HG02943 (cell line): ENCODE data around the gene EIF5.
A peak's percentile ranks its signal among the peaks of the same experiment; 100 is the strongest.
"Not testable (repeated sequence)": the region's sequence is repeated elsewhere in the genome, so short reads cannot be mapped to it uniquely, and the experiment has no call there.

Experiments
- ATAC-seq: cut with Tn5 transposase; IDR thresholded peaks from one replicate; pipeline ENCODE4 v1.9.1; 2021; ENCODE audit warnings: mild to moderate bottlenecking, low read depth, moderate library complexity; ENCODE audit not compliant: unreplicated experiment

EIF5 gene

DNA sequence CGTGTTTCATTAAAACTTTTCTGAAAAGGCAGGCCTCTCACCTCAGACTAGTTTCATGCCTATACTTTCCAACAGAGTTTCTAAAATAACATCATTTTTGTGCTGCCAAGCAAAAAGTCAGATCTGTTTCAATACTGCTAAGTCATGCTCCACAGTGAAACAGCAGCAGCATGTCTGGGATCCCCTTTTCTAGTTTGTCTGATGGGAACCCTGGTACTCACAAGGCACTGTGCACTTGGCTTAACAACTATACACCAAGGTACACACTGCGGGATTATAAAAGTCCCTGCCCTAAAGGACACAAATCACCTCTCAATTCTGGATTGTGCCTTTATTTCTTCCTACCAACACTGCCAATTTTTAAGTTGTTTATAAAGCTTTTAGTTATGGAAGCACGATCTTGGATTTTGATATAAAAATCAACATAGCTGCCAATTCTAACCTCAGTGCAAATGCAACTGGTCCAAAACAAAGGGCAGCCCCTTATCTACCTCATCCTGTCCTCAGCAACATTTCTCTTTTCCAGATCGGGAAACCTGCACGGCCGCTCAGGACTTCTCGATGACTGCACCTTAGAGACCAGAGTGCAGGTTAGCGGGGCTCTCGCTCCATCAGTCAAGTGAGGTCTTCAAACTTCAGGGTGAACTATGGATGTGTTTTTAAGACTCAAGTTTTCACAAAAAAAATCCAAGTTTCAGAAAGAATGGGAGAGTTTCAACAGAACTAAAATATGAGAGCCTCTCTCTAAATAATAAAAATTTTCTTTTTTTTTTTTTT is 1.7 kb upstream of the EIF5 start:
- no peak for ATAC-seq

DNA sequence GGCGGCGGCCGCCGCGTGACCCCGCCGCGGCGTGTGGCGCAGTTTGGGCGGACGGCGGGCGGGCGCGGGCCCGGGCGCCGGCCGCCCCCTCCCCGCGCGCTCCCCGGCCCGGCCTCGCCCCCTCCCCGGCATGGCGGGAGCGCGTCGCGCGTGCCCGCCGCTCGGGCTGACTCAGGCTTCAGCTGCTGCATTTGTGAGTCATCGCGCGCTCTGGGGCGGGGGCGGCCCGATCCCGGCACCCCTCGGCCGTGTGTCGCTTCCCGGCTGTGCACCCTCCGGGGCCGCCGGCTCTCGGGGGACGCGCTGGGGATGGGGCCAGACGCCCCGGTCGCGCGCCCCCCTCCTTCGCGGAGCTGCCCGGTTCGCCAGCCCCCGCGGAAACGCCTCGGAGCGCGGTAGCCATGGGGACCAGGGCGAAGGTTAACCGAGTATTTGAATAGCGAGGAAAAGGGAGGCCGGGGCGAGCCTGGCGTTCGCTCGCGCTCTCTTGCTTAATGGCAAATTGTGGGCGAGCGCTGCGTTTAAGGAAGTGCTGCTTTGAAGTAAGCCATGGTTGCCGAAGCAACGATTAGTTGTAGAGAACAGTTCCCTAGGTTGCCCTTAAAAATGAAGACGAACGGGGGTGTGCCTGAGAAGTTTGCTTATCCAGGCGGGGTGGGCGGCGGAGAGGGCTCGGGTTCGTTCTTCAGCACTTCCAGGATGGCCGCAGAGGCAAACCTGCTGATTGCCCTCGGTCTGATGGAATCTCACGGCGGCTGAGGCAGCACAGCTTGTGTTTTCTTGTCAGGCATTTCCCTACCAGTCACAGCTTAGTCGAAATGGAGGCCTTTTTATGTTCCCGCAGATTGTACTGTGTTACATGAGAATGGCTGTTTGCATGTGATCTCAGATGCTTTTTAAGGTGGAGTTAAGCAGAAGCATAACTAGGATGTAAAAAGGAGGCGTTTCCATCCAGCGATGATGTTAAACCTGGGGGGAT is 896 bp downstream of the EIF5 start:
- ATAC-seq = peak; percentile 17

DNA sequence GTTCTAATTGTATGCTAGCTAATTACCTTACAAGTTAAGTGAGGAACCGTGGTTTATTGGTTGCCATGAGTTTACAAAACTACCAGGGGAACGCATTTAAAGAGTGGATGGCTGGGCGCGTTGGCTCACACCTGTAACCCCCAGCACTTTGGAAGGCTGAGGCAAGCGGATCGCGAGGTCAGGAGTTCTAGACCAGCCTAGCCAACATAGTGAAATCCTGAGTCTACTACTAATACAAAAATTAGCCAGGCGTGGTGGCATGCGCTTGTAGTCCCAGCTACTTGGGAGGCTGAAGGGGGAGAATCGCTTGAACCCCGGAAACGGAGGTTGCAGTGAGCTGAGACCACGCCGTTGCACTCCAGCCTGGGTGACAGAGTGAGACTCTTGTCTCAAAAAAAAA is 2.2 kb downstream of the EIF5 start:
- ATAC-seq = no peak

DNA sequence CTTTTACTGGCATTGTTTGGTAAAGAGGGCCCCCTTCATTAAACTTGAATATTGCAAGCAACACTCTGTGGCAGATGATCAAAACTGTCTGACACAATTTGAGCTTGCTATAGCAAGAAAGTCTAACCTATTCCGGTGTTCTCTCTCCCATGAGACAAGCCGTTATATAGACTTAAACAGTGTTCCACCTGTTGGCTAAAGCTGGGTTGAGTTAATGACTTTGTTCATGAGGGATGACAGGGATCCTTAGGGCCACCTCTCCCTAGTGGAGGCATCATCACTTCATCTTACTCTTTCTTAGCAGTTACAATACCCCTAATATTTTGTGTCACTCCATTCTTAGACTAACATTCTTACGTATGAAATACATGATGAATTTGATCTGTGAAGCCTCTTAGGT is 3.8 kb downstream of the EIF5 start:
- ATAC-seq = no peak

DNA sequence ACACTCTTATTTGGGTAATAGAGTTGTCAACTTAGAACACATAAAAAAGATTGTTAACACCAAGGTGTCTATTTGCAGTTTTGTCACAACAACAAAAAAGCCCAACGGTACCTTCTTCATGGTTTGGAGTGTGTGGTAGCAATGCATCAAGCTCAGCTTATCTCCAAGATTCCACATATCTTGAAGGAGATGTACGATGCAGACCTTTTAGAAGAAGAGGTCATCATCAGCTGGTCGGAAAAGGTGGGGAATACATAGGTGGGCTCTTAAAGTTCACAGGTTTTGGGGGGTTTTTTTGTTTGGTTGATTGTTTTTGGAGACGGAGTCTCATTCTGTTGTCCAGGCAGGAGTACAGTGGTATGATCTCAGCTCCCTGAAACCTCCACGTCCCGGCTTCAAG is 5.5 kb downstream of the EIF5 start:
- ATAC-seq = no peak

DNA sequence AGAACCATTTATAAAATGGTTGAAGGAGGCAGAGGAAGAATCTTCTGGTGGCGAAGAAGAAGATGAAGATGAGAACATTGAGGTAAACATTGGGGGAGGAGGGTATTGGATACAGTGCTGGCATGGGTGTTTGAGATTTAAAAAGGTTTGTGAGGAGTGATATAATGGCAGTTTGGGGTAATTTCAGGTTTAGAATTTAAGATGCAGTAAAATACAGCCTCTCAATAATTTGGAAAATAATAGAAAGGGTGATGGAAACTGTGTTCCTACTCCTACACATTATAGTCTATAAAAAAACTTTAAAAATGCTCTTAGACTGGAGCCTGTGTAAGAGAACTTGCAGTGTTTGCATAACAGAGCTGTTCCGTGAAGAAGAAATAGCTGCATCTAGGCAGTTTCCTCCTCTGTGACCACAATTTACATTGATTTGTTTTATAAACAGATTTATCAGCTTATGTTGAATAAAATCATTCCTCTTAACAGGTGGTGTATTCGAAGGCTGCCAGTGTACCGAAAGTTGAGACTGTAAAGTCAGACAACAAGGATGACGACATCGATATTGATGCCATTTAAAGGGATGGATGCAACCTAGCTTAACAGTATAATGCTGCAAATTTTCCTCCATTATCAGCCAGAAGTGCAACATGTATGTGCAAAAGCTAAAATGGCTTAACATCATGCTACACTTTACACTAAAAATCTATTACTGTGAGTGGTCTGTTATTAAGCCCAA is 6.6 kb downstream of the EIF5 start:
- ATAC-seq = no peak

DNA sequence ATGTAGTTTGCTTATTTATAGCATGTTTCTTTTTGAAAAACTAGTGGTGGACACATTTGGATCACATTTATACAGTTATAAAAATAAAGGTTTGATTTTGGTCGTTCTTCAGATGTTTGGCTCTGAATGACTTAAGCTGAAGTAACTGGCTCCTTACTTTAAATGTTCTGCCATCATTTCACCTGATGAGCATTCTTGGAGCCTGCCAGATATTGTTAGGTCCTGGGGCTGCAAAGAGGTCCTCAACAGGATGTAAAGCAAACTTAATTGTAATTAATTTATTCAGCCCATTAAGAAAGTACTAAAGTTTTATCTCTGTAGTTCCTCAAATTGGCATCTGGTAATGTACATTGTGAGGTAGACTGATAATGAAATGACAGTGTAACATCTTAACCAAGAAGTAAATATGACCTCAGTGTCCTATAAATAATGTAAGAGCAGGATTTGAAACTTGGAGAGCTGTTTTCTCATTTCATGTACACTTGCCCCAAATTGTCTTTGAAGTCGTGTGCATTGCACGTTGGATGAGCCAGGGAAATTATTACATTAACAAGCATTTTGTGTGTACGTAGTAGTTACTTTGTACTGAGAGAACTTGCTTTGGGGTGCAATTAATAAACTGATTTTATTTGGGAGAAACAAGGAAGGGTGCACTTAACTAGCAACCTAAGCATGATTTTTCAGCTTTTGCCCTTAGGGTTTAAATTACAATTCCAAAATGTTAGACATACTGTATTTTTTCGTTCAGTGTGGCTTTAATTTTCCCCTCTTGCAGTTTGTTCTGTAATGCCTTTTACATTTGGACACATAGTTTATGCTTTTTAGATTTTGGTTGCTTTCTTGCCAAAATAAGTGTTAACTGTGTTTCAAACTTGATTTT is 7.5 kb downstream of the EIF5 start:
- no peak for ATAC-seq

DNA sequence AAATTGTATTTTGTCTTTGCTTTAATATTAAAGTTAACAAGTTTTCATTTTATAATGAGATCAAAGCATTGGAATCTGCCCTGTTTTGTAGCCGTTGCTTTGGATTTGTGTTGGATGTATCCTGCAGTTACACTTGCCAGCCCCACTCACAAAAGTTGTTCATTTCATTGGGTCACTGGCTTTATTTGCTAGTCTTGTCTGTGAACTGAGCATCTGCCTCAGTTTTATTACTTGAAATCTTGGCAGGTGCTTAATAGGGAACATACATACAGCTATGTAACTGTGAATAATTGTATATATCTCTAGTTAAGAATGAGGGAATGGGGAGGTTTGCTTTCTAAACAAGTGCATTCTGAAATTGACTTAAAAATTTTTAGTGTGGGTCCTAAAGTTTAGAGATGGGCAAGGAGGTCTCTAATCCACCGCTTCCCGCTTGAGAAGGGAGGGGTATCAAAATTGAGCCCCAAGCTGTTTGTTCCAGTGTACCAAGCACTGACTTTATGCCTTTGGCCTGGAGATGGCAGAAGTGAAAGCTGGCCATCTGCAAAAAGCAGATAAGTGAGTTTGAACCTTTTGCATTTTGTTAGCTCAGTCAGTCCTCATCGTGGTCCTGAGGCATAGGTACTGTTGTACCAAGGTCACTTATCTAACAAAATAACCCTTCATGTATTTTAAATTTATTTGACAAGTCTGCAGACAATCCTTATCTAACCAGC is 9.3 kb downstream of the EIF5 start:
- ATAC-seq = no peak

DNA sequence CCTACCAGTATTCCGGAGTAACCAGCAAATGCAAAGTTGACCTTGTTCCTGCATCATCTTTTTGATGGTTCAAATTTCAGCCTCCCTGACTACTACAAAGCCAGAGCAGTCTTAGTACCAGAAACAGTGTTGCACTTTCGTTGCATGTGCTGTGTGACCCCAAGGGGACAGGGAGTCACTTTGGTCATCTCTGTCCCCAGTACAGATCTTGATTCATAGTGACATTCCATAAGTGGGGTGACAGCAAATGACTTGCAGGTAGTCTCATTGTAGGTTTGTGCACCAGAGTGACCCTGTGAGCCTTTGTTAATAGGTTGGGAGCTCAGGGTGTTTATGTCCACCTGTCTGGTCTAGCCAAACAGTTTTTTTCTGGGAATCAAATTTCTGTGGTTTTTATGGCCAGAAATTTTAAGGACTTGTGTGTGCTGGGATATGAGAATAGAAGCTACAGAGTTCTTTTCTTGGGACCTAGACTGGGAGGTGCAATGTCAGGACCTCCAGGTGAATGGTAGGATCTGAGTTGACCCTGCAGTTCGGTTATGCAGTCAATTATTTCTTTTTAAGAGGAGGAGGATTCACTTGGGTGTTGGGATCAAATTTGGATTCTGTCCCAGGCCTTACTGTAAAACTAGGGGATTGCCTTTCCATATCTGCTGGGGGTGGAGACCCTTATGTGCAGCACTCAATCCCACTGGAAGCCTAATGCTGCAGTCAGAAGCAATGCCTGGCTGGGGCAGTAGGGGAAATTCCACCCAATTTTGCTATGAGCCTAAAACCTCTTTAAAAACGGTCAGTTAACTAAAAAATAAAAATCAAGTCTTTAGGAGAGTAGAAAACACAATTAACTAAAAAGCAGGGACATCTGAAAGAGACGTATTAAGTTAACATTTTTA is 10.1 kb downstream of the EIF5 start:
- no peak for ATAC-seq

DNA sequence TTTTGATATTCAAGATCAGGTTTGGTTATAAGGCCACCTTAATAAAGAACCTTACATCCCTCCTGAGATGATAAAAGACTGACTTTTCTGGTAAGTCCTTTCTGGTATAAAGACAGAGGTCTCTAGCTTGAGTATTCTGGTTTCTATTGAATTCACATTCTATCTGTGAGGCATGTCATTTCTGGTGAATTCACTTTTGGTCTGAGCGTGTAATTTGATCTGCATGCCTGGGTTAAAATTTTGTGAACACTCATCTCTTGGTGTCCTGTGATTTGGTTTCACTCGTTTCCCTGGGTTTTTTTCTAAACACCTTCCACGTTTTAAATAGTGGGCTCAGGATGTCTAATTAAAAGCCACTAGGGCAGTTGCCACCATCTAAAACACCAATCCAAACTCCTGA is 12.2 kb downstream of the EIF5 start:
- no peak for ATAC-seq

DNA sequence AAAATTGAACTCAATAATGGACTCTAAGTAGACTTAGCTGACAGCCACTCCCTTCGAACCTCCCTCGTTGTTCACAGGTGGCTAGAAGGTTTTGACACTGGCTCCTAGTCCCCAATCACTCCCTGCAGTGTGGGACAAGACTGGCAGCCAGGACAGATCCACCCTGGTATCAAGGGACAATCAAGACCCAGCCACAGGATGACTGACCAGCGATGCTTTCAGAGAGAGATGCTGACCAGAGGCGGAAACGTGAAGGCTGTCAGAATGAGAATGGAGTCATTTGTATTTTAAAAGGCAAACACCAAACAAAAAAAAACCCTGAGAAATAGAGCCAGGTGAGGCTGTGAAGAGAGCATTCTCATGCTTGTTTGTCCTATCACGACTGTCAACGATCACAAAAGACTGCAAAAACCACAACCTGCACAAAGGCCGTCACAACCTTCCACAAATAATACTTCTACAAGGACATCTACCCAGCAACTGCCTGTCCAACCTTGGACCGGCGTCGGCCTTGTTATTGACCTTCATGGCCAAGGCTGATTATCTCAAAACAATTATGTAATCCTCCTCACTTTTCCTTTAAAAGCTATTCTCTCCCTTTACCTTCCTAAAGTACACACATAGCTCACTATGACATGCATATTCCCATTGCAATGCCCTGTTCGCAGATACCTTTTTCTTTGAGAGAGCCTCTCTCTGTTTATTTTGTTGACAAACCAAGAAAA is 13.2 kb downstream of the EIF5 start:
- no peak for ATAC-seq

DNA sequence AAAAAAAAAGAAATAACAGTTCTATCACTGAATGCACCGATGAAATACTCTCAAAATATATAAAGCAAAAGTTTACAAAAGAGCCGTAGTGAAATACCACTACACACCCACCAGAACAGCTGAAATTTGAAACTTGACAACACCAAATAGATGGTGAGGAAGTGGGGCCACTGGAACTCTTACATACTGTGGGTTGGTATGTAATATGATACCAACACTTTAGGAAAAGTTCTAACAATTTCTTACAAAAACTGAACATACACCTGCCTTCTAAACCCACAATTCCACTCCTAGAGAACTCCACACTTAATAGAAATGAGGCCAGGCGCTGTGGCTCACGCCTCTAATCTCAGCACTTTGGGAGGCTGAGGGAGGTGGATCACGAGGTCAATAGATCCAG is 14.1 kb downstream of the EIF5 start:
- no peak for ATAC-seq

DNA sequence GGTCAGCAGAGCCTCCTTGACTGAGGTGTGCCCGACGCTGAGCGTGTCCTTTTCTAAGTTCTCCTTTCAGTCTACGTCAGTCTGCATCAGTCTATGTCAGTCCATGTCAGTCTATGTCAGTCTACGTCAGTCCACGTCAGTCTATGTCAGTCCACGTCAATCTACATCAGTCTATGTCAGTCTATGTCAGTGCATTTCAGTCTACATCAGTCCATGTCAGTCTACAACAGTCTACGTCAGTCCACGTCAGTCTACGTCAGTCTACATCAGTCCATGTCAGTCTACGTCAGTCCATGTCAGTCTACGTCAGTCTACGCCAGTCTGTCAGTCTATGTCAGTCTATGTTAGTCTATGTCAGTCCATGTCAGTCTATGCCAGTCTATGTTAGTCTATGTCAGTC is 15.9 kb downstream of the EIF5 start:
- ATAC-seq = no peak

DNA sequence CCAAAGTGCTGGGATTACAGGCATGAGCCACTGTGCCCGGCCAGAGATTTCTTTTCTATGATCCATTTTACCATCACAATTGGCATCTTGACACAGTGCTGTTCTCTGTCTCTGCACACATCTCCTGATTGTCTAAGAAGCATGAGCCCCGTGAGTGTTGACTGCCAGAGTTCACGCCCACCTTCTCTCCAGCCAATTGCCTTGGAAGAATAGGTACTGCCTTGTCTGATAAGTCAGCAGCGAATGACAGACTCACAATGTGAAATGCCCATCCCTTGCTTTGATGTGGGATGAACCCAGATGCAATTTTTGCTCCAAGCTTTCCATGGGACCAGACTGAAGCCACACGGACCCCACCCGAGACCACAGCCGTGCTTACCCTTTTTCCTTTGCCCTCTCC is 19.3 kb downstream of the EIF5 start:
- no peak for ATAC-seq

DNA sequence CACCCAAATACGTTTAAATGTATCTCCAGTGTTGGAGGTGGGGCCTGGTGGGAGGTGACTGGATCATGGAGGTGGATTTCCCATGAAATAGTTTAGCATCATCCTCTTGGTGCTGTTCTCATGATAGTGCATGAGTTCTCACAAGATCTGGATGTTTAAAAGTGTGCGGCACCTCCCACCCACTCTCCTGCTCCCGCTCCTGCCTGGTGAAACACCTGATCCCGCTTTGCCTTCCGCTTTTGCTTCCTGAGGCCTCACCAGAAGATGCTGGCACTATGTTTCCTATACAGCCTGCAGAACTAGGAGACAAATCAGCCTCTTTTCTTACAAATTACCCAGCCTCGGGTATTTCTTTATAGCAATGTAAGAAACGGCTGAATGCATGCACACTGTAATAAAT is 20.1 kb downstream of the EIF5 start:
- ATAC-seq = no peak

DNA sequence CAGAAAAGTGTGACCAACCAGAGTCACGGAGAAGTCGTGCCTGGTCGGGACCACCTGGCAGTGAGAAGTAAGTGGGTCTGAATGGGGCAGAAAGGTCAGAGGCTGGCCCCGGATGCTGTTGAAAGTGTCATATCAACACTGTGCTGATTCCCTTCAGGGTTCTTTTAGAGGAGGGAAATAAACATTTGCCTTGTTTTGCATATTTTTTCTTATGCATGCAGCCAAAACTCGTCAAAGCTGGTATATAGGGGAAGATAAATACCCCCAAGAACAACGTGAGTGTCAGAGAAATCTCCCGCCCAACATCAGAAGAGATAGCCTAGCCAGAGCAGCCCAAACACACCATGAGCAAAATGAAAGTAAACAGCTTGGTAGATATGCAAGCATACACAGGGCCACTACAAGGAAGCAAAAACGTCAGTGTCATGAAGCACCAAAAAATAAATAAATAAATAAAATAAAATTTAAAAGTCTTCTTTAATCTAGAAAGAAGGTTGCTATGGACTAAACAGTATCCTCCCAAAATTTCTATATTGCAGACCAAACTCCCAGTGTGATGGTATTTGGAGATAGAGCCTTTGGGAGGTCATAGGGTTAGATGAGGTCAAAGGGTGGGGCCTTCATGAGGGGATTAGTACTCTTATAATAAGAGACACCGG is 22.1 kb downstream of the EIF5 start:
- no peak for ATAC-seq

DNA sequence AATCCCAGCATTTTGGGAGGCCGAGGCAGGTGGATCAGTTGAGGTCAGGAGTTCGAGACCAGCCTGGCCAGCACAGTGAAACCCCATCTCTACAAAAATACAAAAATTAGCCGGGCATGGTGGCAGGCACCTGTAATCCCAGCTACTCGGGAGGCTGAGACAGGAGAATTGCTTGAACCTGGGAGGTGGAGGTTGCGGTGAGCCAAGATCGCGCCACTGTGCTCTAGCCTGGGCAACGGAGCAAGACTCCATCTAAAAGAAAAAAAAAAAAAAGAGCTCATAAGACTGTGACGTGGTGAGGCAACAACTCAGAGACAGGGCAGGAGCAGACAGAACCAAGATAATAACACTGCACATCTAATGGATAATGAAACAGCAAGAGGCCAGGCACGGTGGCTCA is 23.5 kb downstream of the EIF5 start:
- not testable (repeated sequence) for ATAC-seq
